Measurements from ENCODE around the gene SPAG17. TPM values are rescaled to one million over a fixed set of nuclear protein-coding genes. Genes with fewer than 3 reads are reported as not detected.
A peak's percentile ranks its signal among the peaks of the same experiment; 100 is the strongest.

The SPAG17 gene
- total RNA-seq, 6 experiments from 2014 or later, result not detected

DNA sequence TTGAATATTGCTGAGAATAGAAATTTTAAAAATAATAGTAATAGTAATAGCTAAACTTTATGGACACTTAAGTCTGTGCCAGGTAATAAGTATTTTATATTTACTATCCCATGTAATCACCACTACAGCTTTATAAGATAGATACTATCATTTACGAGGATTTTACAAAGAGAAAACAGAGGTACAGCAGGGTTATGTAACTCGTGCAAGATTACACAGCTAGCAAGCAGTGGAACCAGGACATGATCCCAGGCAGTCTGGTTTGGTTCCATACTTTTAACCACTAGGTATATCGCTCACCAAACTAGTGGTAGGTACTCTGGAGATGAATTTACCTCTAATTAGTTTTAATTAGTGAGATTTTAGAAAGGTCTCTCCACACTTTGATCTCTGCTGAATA, 42.5 kb downstream of the SPAG17 start:
- TF ChIP-seq, protein P1, sequence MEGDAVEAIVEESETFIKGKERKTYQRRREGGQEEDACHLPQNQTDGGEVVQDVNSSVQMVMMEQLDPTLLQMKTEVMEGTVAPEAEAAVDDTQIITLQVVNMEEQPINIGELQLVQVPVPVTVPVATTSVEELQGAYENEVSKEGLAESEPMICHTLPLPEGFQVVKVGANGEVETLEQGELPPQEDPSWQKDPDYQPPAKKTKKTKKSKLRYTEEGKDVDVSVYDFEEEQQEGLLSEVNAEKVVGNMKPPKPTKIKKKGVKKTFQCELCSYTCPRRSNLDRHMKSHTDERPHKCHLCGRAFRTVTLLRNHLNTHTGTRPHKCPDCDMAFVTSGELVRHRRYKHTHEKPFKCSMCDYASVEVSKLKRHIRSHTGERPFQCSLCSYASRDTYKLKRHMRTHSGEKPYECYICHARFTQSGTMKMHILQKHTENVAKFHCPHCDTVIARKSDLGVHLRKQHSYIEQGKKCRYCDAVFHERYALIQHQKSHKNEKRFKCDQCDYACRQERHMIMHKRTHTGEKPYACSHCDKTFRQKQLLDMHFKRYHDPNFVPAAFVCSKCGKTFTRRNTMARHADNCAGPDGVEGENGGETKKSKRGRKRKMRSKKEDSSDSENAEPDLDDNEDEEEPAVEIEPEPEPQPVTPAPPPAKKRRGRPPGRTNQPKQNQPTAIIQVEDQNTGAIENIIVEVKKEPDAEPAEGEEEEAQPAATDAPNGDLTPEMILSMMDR (IDR thresholded peaks at IDR 0.05), result no peak
- Mint-ChIP-seq H3K4me1 (ENCODE audit: low read depth) (peaks cover 46% of the 10 kb centered on the region), H3K4me3 (no peak overlapping the region), H3K27me3 (ENCODE audit: insufficient read depth) (peaks cover 1% of the 10 kb centered on the region; the same call in 1 of the 2 replicates), H3K27ac (no peak overlapping the region), H3K9me3 (no peaks in the 10 kb centered on the region), H3K36me3 (ENCODE audit: low read depth) (no peaks in the 10 kb centered on the region)
- DNase-seq, result no peak

DNA sequence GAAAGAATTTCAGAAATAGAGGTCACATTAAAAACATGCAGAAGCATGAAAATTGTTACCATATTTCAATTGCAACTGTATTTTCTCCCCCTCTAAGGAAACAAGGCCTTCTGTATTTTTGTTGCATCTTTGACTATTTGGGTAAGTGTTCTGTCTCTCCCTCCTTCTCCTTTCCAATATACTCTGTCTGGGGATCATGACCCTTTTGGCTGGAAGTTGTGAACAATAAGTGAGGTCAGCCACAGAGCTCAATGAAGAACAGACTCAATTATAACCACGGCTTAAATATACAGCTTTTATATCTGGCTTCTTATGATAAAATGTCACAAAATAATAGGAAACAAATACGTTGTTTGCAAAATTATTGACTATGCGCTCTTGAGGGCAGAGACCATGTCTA, 47.1 kb downstream of the SPAG17 start:
- no peak overlapping the region for H3K4me3 Mint-ChIP-seq
- no peaks in the 10 kb centered on the region for H3K9me3 Mint-ChIP-seq
- H3K27me3 Mint-ChIP-seq (ENCODE audit: insufficient read depth), result peaks cover 3% of the 10 kb centered on the region; the same call in 1 of the 2 replicates
- DNase-seq, result no peak
- peaks cover 45% of the 10 kb centered on the region for H3K4me1 Mint-ChIP-seq (ENCODE audit: low read depth)
- H3K36me3 Mint-ChIP-seq (ENCODE audit: low read depth), result no peaks in the 10 kb centered on the region
- TF ChIP-seq, protein P1 (IDR thresholded peaks at IDR 0.05), result no peak
- no peak overlapping the region for H3K27ac Mint-ChIP-seq

DNA sequence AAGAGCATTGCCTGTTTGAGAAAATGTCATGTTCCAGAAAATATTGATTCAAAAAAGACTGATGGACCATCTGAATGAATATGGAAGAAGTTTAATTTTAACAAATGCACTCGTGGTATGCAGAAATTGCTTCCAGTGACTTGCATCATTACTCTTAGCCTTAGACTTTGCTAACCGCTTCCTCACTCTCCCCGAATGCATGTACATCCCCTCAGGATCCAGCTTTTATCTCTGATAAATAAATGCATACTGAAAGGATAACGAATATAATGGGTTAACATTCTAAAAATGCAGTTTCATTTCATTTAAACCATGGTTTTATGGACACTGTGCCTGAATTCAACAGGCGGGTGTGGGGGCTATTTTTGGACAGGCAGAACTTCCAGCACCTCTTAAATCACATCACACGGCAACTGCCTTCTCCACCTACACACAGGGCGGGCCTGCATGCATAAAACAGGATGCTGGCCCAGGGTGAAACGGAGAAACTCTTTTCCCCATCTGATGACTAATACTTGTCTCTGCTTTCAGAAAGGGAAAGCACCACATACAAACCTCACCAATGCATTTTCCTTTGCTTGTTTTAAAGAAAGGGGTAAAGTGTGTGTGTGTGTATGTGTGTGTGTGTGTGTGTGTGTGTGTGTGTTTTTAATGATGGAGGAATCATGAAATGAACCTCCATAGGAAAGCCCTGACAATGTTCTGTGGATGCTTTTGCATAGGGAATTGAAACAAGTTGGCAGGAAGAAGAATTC, 48.7 kb downstream of the SPAG17 start:
- TF ChIP-seq, protein P1 (IDR thresholded peaks at IDR 0.05), result no peak
- Mint-ChIP-seq H3K4me3 (peak overlapping the region; percentile 88), H3K27me3 (ENCODE audit: insufficient read depth) (peaks cover 7% of the 10 kb centered on the region; the same call in 1 of the 2 replicates), H3K4me1 (ENCODE audit: low read depth) (peaks cover 45% of the 10 kb centered on the region), H3K27ac (peak overlapping the region; percentile 87), H3K36me3 (ENCODE audit: low read depth) (no peaks in the 10 kb centered on the region), H3K9me3 (no peaks in the 10 kb centered on the region)
- peak; percentile 80 for DNase-seq

DNA sequence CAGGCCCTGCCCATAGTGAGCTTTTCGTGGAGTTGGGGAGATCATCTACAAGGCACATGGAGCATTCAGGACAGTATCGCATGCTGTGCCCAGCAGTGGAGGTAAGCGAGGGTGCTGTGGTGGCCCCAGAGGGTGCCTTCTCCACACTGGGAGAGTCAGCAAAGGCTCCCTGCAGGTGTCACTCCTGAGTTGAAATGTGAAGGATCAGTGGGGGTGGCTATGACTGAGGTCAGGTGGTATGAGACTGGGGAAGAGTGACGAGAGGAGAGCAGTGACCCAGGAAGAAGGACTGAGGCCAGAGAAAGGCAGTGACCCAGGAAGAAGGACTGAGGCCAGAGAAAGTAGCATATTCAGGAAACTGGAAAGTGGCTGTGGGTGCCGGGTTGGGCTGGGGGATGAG, 53.0 kb downstream of the SPAG17 start:
- peaks cover 26% of the 10 kb centered on the region for H3K4me1 Mint-ChIP-seq (ENCODE audit: low read depth)
- peaks cover 13% of the 10 kb centered on the region for H3K27me3 Mint-ChIP-seq (ENCODE audit: insufficient read depth)
- H3K36me3 Mint-ChIP-seq (ENCODE audit: low read depth), result no peaks in the 10 kb centered on the region
- H3K4me3 Mint-ChIP-seq, result no peak overlapping the region
- TF ChIP-seq, protein P1 (IDR thresholded peaks at IDR 0.05), result no peak
- no peaks in the 10 kb centered on the region for H3K9me3 Mint-ChIP-seq
- no peak for DNase-seq
- H3K27ac Mint-ChIP-seq, result no peak overlapping the region

DNA sequence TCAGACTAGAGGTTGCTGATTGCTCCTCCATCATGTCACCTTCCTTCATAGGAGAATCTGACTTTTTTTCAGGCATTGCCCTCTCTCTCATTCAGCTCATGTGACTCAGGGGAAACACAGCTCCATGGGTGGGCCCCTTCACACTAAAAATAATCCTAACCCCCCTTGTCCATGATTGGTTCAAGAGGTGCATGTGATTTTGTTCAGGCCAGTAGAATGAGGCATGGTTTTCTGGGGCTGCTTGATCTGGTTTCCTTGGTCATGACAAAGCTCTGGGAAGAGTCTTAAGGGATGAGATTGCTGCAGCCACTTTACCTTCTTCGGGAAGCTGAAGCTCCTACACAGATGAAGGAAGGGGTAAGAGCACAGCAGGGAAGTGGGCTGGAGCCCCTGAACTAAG, 56.3 kb downstream of the SPAG17 start:
- no peak overlapping the region for H3K27ac Mint-ChIP-seq
- H3K4me1 Mint-ChIP-seq (ENCODE audit: low read depth), result no peaks in the 10 kb centered on the region
- H3K27me3 Mint-ChIP-seq (ENCODE audit: insufficient read depth), result peaks cover 13% of the 10 kb centered on the region
- H3K4me3 Mint-ChIP-seq, result no peak overlapping the region
- no peaks in the 10 kb centered on the region for H3K9me3 Mint-ChIP-seq
- no peak for DNase-seq
- TF ChIP-seq, protein P1 (IDR thresholded peaks at IDR 0.05), result no peak
- no peaks in the 10 kb centered on the region for H3K36me3 Mint-ChIP-seq (ENCODE audit: low read depth)
